GM23248 (cell line): Measurements from ENCODE around the gene FATE1.

Source experiments
- EZH2 ChIP-seq: fragments of 200-600 bp; sonication (generic); IDR thresholded peaks from 2 replicates; pipeline ENCODE4 v1.6.1; 2018; ENCODE audit warnings: antibody characterized with exemption, mild to moderate bottlenecking; ENCODE audit not compliant: insufficient read depth, poor library complexity, severe bottlenecking
- EZH2phosphoT487 ChIP-seq: fragments of 200-600 bp; sonication (generic); IDR thresholded peaks from 2 replicates; pipeline ENCODE4 v1.6.1; 2018; ENCODE audit warnings: antibody characterized with exemption, moderate library complexity, mild to moderate bottlenecking, low read depth; ENCODE audit not compliant: insufficient read depth

DNA sequence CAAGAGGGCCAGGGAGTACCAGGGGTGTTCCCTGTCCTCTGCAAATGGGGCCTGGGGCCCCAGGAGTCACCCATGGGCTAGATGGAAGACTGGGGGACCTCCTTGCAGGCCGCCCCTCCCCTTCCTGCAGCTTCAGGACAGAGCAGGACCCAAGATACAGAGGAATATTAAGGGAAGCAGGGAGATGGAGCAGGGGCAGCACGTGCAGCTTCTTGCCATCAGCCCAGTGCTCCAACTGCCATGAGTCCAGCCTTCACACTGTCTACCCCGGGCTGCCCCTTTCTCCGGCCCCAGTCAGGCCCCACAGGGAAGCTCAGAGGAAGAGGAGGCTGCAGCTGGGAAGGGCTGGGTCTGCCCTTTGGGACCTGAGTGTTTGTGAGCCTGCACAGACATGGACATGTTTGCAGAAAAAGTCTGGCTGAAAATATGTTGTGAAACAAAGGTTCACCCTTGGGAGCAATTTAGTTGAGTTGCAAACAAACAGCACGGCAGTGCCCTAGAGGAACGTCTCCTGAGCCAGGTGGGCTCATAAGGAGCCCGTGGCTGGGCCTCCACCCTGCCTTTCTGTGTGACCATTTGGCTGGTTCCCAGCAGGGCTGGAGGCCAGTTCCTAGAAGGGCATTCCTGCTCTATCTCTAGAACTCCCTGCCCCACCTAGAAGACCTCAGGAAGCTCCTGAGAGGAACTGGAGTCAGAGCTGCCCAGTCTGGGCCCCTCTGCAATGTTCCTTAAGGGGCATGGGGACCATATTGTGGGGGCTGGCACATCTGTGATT is 8.9 kb downstream of the FATE1 start:
- TF ChIP-seq EZH2 (no peak), EZH2phosphoT487 (no peak)
